Measurements from ENCODE around the gene TRABD2B. TPM values are rescaled to one million over a fixed set of nuclear protein-coding genes. Genes with fewer than 3 reads are reported as not detected.

TRABD2B gene
- total RNA-seq, 1 donor from 2014 or later = under 0.01 TPM

- DNase-seq (ENCODE audit: low read depth in 2 of 2) = no peak
Measured at GRCh38 chr1:48022306-48022705, 25.1 kb upstream of the TRABD2B start.

DNA sequence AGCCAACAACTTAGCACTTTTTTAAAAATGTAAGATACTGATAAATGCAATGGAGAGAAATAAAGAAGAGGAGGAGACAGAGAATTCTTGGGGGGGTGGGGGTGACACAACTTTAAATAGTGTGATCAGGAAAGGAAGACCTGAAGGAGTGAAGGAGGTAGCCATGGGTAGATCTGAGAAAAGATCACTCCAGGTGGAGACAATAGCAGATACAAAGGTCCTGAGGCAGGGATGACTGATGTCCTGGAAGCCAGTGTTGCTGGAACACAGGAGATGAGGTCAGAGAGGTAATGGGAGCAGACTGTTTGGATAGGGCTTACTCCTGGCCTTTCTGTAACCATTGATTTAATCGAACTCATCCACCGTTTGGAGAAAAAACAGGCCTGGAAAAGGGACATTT lies 24.6 kb upstream of the TRABD2B start:
- no peak for DNase-seq (ENCODE audit: low read depth in 2 of 2)

GRCh38 chr1:48019714-48020315 lies 22.6 kb upstream of the TRABD2B start:
- DNase-seq (ENCODE audit: low read depth in 2 of 2) = no peak

DNA sequence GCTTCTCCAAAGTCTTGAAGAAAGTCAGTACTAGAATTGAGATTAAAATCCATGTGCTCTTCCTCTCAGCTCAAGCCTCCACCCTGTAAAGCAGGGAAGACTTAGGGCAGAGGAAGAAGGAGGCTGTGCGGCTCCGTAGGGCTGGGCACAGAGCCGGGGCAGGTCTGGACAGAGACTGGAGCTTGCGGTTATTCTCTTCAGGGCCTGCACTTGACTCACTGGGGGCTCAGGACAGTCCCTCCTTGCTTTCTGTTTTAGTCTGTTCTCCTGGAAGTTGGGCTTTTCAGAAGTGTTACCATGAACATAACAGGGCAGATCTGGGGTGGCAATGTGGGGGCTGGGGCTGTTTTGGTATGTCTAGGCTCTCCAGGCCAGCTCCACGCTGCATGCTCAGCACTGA lies 21.6 kb upstream of the TRABD2B start:
- DNase-seq (ENCODE audit: low read depth in 2 of 2) = no peak

DNA sequence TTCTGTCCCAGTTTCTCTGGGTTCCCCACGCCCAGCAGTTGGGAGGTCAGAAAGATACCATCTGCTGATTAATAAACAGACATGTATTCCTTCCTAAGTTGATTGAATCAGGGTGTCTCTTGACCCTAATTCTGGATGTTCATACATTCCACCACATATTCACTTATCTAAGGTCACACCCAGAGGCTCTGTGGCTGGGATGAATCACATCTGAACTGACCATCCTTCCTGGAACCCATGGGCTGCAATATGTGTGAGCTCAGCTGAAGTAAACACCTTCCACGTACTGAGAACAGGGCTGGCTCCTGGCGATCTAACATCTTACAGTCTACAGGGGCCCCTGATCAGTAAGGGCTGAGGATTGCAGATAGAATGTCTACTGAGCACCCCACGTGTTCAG lies 20.5 kb upstream of the TRABD2B start:
- no peak for DNase-seq (ENCODE audit: low read depth in 2 of 2)

GRCh38 chr1:48016515-48016914 lies 19.3 kb upstream of the TRABD2B start:
- DNase-seq (ENCODE audit: low read depth in 2 of 2) = no peak

GRCh38 chr1:48013270-48013669 lies 16.1 kb upstream of the TRABD2B start:
- no peak for DNase-seq (ENCODE audit: low read depth in 2 of 2)

- DNase-seq (ENCODE audit: low read depth in 2 of 2) = no peak
Measured at GRCh38 chr1:48007047-48007446, 9.9 kb upstream of the TRABD2B start.

GRCh38 chr1:48006264-48006663 lies 9.1 kb upstream of the TRABD2B start:
- no peak for DNase-seq (ENCODE audit: low read depth in 2 of 2)

GRCh38 chr1:48005253-48006117 lies 8.3 kb upstream of the TRABD2B start:
- DNase-seq (ENCODE audit: low read depth in 2 of 2) = no peak

DNA sequence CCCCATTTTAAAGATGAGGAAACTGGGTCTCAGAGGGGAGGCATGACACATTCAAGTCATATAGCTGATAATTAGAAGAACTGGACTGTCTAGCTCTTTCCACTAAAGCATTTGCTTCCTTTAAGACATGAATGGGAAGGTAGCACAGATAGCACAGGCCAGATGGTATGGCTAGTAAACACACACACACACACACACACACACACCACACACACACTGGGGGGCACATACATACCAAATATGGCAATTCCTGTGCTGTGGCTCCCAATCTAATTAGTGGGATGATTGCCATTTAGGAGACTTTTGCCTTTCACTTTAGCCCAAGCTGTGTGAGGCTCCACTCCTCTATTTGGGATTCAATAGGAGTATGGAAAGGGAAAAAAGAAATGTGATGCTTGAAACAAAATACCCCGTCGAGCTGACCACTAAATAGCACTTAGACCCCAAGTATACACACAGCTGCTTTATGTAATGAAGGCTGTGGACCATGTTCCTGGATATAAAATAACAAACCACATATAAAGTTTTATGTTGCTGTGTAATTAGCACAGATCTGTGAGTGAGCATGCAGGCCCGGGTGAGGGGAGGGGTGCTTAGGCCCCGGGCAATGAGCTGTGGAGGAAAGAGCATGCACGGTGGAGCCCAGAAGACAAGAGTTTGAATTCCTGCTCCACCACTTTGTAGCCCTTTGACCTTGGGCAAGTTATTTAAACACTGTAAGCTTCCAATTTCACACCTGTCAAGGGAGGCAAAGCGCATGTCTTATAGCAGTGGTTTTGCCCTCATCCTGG lies 6.8 kb upstream of the TRABD2B start:
- DNase-seq (ENCODE audit: low read depth in 2 of 2) = no peak

GRCh38 chr1:48002142-48002541 lies 5.0 kb upstream of the TRABD2B start:
- no peak for DNase-seq (ENCODE audit: low read depth in 2 of 2)

DNA sequence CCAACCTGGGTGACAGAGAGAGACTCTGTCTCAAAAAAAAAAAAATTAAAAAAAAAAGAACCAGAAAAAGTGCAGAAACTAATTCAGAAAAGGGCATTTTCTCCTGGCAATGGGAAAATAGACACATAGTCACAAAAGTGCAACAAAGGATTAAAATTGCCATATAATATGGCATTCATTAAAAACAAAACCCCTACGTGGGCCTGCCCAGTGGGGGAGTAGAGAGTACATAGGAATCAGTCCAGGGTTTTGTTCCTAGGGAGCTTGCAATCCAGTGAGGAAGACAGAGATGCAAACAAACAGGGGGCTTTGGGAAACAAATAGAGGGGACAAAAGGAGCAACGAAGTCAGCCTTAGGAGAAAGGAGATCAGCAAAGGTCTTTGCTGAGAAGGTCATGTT lies 4.5 kb upstream of the TRABD2B start:
- no peak for DNase-seq (ENCODE audit: low read depth in 2 of 2)

GRCh38 chr1:48000883-48001282 lies 3.7 kb upstream of the TRABD2B start:
- DNase-seq (ENCODE audit: low read depth in 2 of 2) = no peak

GRCh38 chr1:47999097-47999496 lies 1.9 kb upstream of the TRABD2B start:
- no peak for DNase-seq (ENCODE audit: low read depth in 2 of 2)

- no peak for DNase-seq (ENCODE audit: low read depth in 2 of 2)
Measured at GRCh38 chr1:47998396-47998990, 1.3 kb upstream of the TRABD2B start.

DNA sequence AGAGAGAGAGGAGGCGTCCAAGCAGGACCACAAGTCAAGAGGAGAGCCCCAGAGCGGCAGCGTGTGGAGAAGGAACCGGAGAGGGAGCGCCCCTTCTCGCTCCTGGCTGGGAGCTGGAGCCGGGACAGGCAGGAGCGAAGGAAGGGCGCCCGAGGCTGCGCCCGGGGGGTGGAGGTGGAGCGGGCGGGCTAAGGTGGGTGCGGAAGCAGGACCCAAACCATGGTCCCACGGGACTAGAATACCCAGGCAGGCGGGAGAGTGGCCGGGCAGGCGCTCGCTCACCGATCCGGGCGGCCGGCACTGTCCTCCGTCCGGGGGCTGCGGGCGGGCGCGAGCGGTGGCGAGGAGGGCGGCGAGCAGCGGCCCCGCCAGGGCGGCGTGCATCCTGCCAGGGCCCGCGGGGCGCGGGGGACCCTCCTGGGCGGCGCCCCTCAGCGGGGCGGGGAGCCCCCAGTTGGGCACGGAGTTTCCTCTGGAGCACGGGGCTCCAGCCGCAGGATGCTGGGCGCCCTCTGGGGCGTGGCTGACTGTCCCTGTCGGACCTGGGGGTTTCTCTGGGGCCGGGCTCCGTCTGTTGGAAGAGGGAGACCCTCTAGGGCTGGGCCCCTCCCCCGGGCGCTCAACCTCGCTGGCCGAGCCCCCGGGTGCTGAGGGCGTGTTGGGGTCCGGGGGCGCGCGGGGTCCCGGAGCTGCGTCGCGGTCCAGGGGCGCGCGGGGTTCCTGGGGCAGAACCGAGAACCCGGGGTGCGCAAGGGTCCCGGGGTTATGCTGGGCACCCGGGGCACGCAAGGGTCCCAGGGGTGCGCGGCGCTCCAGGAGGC lies 569 bp downstream of the TRABD2B start:
- DNase-seq (ENCODE audit: low read depth in 2 of 2) = no peak

DNA sequence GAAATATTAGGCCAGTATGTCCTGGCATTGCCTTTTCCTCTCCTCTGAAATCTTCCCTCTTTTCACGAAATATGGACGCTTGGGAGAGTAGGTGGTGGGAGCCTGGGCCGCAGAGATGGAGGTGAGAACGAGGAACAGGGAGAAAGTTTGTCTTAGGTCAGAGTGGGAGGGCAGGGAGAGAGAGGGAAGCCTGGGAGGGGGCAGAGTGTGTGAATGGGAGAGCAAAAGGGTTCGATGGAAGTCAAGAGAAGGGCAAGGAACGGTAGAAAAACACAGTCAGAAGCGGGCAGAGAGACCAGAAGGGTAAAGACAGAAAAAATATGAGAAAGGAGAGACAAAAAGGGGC lies 1.2 kb downstream of the TRABD2B start:
- no peak for DNase-seq (ENCODE audit: low read depth in 2 of 2)

- no peak for DNase-seq (ENCODE audit: low read depth in 2 of 2)
Measured at GRCh38 chr1:47995306-47996050, 1.7 kb downstream of the TRABD2B start.

DNA sequence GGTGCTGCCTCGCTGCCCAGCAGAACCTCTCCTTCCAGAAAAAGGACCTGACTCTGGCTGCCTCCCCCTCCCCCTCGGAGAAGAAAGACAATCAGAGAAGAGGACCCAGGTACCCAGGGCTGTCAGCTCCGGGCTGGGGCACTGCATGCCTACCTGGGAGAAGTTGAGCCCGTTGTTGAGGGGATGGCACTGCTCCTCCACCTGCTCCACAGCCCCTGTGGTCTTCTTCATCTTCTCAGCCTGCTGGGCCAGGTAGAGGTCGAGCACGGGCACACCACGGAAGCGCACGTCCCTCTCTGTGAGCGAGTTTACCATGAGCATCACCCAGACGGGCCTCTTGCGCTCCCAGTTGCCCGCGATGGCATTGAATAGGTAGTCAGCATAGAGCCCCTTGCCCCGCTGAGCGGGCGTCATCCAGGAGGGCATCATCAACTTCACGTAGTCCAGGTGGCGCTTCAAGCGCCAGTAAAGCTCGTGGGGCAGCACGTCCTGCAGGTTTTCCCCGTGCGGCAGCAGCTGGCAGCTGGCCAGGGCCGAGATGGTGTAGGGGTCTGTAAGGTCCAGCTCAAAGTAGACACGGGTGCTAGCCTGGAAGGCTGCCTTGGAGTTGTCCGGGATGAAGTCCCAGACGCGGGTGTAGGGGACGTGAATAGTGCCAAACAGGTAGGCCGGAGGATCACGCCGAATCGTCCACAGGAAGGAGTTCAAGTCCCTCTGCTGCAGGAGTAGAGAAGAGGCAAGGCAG lies 3.1 kb downstream of the TRABD2B start:
- DNase-seq (ENCODE audit: low read depth in 2 of 2) = no peak

All from dermis microvascular lymphatic vessel endothelial cell (primary cell).